Left renal pelvis (tissue), 4 donors: ENCODE data around the gene PSKH1. TPM values are rescaled to one million over a fixed set of nuclear protein-coding genes. Genes with fewer than 3 reads are reported as not detected.
A peak's percentile ranks its signal among the peaks of the same experiment; 100 is the strongest.

ENCODE experiments used
- DNase-seq, 4 donors: peaks; one replicate each; pipeline ENCODE4 v3.0.0-alpha.2; 2013; ENCODE audit warnings: low read depth in 4 of 4, low spot score in 3 of 4
- polyA plus RNA-seq, 4 donors: library from polyadenylated mRNA; unstranded; fragments of 120-200 nt; gene quantifications; one replicate each; pipeline ENCODE4 v1.2.1, GENCODE V29; 2013; ENCODE audit not compliant: insufficient read length in 4 of 4

PSKH1 gene
- polyA plus RNA-seq, 4 donors = 31.0 to 36.4 (median 34.3) TPM

DNA sequence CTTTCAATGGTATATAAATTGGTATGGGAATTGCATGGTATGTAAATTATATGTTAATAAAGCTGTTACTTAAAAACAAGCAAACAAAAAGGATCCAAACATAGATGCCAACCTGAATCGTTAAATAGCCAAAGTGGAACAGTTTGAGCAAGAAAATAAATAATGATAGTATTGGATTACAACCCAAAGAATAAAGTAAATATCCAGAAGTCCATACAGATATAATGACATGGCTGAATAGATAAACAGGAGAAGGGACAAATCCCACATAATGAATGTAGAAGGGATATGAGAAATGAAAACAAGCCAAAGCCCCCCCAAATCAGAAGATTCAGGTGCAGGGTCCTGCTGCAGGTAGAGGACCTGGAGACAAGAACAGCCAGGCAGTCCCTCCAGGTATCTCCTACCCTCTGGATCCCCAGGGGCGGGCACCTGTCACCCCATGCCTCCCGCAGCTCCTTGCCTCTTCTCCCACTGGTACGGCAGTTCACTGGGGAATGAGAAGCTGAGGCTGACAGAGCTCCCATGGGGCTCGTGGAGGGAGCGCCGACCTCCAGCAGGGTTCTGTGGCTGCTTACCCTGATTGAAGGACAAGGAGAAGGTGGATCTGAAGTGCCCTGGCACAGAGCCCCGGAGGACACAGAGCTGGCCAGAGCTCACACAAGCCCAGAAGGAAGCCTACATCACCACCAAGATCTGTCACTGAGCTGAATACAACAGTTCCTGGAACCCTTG lies 60.8 kb downstream of the PSKH1 start:
- DNase-seq = no peak

DNA sequence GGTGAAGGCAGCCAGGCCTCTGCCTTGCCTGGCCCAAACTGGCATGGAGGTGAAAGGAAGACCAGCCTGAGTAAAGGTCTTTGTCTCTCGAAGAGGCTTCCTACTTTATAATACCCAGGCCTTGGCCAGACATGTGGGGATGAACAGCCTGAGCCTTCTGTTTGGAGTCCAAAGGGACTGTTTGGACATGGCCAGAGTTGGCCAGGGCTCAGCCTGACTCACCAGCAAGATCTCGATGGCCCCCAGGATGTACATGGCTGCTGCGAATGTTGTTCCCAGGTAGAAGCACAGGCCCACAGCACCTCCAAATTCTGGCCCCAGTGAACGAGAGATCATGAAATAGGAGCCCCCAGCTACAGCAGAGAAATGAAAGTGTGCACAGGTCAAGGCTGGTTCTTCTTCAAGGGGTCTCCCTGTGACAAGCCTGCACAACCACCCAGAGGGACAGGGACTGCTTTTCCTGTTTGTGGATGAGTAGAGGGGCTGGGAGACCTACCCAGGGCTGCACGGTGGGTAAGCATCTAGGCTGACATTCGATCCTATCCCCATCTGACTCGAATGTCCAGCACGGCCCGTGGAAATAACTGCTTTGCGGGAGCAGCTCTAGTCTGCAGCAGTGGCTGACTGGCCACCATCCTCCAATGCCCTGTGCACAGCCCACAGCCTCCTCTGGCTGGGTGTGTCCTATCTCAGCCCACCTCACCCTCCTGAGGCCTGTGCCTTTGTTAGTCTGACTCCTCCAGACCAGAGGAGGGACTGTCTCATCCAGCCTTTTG lies 61.6 kb downstream of the PSKH1 start:
- no peak for DNase-seq

DNA sequence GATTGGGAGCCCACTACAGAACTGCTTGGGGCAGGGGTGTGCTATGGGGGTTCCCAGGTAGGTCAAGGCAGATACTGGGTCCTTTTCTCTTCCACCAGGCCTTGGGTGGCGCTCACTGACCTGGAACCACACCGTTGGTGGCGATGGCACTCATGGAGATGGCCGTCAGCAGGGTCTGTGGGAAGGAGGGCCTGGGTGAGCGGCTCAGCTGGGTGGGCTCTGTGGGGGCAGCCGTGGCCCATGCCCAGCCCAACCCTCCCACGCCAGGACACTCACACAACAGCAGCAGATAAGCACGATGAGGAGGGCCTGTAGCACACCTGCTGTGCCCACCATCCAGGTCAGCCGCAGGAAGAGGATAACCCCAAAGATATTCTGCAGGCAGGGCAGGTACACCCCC lies 64.6 kb downstream of the PSKH1 start:
- no peak for DNase-seq

DNA sequence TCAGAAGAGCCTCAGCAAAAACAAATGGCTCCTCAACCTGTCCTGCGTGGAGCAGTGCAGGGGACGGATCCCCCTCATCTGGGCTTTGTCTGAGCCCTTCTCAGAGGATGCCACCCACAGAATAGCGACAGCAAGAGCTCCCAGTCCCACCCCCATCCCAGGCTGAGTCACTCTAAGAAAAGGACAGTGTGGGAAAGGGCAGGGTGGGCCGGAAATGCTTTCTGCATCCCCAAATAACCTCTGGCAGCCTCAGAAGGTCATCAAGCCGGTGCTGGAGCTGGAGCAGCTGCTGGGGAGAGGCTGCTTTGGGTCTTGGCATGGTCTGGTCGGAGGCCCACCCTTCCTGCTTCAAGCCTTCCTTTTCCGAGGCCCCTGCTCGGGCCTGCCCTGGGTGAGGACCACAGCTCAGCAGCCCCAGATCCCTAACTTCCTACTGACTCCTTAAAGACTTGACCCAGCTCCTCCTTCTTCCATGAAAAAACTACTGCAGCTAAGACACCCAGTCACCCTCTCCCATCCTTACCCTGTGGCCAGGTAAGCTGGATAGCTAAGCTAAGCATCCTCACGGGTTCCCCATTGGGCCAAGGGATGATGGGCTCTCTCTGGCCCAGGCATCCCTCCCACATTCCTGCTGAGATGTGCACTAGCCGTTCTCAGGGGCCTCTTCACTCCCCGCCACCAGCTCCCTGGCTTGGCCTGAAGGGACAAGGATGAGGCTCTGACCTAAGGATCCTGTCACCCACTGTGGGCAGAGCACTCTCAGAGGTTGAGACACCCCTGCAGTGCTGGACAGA lies 66.7 kb downstream of the PSKH1 start:
- no peak for DNase-seq

DNA sequence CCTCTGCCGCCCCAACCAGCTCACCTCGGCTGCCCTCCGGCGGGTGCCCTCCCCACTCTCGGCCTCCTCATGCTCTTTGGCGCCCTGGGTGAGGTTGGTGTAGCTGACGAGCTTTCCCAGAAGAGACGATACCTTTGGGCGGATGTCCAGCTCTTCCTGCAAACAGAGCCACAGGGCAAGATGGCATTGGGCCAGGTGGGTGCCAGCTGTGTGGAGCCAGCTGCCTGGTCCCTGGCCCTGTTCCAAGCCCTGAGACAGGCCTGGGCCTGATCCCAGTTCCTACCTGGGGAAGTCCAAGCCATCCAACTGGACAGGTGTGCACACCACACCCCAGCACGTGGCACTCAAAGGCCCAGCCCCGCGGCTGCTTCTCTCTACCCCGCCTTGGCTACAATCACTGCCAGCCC lies 68.5 kb downstream of the PSKH1 start:
- DNase-seq = no peak

DNA sequence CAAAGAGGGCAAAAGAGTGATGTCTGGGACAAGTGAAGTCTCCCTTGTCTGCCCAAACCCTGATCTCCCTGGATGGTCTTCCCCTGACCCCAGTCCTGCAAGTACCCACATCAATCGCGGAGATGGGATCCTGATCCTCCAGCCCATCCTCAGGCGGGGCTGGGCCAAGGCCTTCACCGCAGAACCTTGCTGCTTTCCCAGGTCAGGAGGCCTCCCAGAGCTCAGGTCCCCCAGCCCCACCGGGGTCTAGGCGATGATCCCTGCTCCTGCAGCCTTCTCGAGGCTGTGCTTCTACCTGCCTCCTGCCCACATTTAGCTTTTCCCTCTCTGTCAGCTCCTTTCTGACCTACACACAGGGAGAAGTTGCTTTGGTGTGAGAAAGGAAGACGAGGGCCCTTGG lies 69.1 kb downstream of the PSKH1 start:
- DNase-seq = no peak

DNA sequence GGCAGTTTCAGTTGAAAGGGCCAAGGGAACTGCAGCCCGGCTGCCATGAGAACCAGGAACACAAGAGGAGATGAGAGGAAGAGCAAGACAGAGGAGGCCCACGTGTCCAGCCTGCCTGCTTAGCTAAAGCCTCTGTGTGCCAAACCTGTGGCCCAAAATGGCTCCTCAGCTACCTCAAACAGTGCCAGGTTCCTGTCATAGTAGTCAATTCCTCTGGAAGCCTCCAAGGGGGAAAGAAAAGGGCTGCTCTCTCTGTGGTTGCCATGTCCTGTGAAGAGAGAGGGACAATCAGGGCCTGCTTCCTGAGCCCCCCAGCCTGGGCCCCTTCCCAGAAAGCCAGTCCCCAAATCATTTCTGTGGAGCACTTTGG lies 70.2 kb downstream of the PSKH1 start:
- DNase-seq = no peak

DNA sequence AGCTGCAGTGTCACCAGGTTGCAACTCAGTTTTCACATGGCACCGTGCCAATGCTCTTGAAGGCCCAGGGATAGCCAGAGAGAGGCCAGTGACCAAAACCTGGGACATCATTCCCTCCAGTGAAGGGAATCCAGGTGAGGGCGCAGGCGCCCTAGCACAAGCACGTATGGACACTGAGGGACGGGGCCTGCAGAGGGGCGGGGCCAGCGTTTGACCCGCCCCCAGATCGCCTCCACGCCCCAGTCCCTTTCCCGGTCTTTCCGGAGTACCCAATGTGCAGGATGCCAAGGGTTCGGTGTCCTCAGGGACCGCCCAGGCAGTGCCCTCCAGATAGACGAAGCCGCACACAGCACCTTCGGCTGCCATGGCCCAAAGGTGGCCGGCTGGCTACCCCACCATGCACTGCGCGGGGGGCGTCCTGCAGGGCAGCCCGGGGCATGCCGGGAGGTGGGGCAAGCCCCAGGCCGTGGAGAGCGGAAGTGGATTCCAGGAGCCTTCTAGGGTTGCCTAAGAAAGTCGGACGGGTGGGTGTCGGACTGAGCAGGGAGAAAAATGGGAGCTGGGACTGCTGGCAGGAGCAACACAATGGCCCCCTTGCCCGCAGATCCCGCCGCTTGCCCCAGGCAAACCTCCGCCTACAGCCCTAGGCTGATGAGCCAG lies 70.7 kb downstream of the PSKH1 start:
- DNase-seq = no peak

DNA sequence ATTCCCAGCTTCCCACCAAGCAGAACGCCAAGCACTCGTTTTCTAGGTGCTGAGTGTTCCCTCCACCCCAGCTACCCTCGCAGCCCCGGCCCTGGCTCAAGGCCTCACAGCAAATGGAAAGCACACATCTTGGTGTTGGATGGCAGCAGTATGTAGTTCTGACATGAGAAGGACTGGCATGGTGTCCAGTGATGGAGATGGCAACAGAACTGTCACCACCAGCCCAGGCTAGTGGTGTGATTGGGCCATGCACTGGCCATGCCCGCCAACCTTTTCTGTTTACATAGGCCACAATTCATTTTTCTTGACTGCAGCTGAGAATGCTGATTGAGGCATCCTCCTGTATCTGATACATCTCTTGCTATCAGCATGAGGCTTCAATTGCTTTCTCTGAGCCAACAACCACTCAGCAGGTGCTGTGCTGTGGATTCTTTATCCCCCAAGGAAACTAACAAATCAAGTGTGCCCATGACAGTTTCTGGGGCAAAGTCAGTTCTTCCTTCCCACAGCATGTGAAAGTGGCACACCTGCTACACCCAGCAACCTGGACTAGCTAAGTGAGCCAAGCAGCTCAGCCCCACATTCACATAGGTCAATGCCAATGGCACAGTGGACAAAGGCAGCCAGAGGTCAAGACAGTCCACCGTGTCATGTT lies 71.5 kb downstream of the PSKH1 start:
- DNase-seq = no peak

DNA sequence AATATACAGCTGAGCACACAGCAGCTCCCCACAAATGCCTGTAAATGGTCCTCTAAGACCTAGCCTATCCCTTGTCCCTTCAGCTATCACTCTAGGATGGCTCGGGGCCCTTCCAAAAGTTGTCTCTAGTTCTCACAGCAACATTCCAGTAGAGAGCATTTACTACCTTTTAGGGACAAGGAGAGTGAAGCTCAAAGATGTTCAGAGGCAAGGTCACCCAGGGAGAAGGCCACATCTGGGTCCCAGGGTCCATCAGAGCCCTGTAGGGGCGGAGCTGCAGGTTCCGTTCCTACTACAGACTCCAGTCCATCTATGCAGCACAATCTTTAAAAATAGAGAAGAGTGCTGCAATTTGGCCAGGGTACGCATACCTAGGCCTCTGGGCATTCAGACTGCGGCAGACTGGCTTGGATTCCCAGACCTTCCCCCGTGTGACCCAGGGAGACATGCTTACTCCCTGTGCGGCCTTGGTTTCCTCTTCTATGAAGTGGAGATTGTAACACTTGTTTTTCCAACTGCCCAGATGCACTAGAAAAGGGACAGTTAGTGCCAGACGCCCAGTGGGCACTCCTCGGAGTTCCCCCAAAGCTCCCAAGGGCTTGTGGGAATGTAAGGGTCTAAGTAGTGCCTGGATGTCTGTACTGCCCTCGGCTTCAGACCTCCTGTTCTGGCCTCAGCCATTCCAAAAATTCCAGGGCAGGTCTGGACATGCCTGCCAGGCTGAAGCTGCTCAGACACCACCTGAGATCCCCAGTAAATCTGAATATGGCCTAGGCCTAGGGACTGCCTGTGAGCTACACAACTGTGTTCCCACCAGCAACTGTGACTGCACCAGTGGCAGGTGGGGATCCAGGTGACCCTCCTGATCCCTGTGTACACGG lies 72.9 kb downstream of the PSKH1 start:
- DNase-seq = no peak

DNA sequence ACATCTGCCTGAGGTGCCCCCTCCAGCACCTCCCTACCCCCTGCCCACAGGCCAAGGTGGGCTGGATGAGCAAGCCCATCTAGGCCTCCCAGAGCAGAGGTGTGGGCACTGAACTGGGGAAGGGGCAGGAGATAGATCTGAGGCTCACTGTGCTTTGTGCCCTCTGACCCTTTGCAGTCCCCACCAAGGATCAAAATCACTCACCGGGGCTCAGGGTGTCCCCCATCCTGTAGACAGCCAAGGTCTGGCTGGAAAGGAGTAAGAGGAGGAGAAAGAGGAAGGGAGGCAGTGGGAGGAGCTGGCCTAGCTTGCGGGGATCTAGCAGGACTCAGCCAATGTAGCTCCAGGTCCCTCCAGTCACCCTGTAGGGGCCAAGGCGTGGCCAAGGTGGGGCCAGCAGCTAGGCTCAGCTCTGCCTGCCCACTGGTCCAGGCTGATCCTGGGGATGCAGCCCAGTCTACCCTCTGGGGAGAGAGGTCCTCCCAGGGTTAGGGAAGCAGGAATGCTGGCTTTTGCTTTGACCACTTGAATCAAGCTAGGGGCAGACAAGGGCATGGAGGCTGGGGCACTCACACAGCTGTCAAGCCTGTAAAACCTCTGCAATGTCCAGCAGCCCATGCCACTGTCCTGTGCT lies 73.6 kb downstream of the PSKH1 start:
- DNase-seq = no peak

DNA sequence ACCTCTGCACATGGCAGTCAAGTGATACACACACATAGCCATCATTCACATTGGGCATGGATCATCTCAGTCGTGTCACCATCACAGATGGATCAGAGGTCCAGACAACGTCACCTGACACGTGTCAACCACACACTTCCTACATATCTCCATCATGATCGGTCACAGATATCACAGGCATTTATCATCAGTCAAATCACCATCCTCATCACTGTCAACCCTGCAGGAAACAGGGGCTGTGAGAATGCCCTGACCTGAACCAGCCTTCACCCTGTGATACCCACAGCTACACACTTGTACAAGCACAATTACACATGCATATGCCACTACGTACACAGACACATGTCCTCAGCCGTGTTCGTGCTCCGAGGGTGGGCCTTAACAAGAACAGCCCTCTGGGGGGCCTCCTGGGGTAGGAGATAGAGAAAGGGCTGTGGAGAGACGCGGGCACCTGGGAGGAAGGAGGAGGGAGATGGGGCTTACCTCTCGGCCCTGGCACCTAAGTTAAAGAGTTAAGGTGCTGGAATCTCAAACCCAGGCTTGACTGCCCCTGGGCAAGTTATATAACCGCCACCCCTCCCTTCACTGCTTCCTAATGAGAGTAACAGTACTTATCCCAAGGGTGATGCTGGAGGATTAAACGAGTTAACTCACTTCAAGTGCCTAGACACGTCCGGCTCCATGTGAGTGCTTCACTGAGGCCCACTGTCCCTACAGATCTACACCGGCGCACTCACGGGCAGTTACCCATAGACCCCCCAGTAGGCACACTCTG lies 74.3 kb downstream of the PSKH1 start:
- no peak for DNase-seq

DNA sequence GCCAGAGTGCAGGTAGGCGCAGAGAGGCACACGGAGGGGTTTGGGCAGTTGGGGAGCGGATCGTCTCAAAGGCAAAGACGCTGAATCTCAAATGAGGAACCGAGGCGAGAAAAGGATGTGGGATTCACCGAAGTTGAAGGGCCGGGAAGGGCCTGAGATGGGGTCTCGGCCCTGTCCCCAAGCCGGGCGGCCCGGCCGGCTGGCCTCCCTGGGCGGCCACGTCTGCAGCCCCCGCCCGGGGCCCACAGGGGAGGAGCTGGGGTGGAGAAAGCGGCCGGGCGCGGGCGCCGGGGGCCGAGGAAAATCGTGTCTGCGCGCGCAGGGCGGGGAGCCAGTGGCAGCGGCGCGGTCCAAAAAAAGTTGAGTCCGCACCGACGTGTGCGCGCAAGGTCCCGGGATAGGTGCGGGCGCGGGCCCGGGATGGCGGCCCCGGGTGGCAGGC lies 74.9 kb downstream of the PSKH1 start:
- DNase-seq = no peak

DNA sequence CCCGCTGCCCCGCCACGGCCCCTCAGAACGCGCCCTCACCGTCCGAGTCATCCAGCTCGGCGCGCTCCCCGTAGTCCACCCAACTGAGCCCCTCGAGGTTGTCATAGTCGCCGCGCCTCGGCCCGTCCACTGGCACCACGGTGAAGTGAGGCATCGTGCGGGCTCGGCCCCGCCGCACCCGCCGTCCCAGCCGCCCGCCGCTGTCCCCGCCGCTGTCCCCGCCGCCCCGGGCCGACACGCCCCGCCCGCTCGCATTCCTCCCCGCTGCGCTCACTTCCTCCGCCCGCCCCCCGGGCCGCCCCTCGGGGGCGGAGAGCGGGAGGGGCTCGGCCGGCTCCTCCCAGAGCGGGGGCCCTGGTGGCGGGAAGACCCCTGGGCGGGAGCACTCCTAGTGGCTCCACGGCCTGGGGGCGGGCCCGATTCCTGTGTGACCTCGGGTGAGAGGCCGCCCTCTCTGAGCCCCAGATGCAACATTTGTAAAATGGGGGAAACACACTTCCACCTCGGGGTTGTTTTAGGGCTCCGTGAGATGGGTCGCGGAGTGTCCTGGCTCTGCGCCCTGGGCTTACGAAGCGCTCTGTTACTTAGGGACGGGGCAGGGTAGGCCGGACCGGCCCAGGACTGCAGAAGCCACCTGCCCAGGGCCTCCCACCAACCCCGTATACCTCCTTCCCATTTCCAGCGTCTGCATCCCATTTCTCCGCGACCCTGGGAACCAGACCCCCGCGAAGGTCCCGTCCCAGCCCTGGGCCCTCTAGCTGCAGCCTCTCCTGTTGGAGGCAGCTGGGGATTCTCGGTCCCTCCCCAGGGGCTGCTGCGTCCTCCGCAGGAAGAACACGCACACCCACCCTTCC lies 75.6 kb downstream of the PSKH1 start, which contains the start of gene SLC12A4:
Gene SLC12A4 (minus strand): TSS at position 238 of the 854 bp plus-strand sequence. CDS start 84 bp downstream, at position 154.
- peak; percentile 69 to 86 (median 80) for DNase-seq

DNA sequence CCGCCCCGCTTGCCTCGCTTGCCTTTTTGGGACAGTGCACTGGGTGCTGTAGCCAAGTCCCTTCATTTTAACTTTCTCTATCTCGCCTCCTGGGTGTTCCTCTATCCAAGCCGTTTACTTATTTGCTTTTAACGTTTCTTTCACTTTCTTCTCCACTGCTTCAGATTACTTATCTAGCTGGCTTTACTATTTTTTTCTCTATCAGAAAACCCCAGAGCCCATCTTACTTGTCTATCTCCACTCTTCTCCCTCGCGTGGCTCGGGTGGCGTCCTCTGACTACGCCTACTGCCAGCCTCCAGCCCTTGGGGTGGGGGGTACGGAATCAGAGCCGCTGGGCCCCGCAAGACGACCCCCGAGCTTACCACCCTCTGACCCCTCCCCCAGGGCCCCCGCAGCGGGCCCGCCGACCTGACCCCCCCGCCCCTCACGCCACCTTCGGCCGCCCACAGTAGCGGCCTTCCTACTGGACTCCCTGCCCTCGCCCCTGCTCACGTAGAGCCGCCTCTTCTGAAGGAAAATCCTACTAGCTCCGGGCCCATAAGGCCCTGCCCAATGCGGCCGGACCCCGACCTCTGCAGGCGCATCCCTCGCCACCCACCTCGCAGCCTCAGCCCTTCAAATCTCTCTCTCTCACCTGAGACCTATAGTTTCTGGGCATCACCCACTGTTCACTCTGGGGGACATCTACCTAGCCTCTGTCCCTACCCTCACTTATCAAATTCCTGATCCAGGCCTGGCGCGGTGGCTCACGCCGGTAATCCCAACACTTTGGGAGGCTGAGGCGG lies 76.4 kb downstream of the PSKH1 start:
- DNase-seq = no peak

DNA sequence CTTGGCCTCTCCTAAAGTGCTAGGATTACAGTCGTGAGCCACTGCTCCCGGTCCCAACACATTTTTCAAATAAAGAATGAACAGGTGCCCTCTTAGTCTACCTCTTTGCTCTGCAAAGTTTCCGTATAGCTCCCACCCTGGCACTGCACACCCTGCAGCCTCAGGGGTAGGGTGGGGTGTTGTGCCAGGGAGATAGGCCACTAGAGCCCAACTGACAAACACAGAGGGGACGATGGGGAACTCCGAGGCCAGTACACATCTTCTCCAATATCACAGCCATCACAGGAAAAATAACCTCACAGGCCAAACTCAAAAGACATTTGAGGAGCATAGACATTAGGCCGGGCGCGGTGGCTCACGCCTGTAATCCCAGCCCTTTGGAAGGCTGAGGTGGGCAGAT lies 78.1 kb downstream of the PSKH1 start:
- DNase-seq = no peak
